ENCODE results near the gene ACTR3C. TPM values are rescaled to one million over a fixed set of nuclear protein-coding genes. Genes with fewer than 3 reads are reported as not detected.
"Not testable (repeated sequence)": the region's sequence is repeated elsewhere in the genome, so short reads cannot be mapped to it uniquely, and the experiment has no call there.

ACTR3C gene
- total RNA-seq, 1 donor from 2014 or later = 7.3 TPM

GRCh38 chr7:150281681-150282403, 41.5 kb downstream of the ACTR3C start:
- DNase-seq = not testable (repeated sequence)

- not testable (repeated sequence) for DNase-seq
Measured at GRCh38 chr7:150278383-150278782, 45.0 kb downstream of the ACTR3C start.

GRCh38 chr7:150276132-150276695, 47.1 kb downstream of the ACTR3C start:
- DNase-seq = not testable (repeated sequence)

- DNase-seq = not testable (repeated sequence)
Measured at GRCh38 chr7:150271898-150272297, 51.4 kb downstream of the ACTR3C start.

GRCh38 chr7:150270101-150270824, 53.1 kb downstream of the ACTR3C start:
- not testable (repeated sequence) for DNase-seq

- not testable (repeated sequence) for DNase-seq
Measured at GRCh38 chr7:150268798-150269197, 54.5 kb downstream of the ACTR3C start.

- DNase-seq = not testable (repeated sequence)
Measured at GRCh38 chr7:150268287-150268686, 55.1 kb downstream of the ACTR3C start.

GRCh38 chr7:150266953-150267665, 56.2 kb downstream of the ACTR3C start:
- DNase-seq = not testable (repeated sequence)

GRCh38 chr7:150262656-150263055, 60.7 kb downstream of the ACTR3C start:
- not testable (repeated sequence) for DNase-seq

GRCh38 chr7:150247745-150248144, 75.6 kb downstream of the ACTR3C start:
- not testable (repeated sequence) for DNase-seq

GRCh38 chr7:150245208-150245607, 78.1 kb downstream of the ACTR3C start:
- DNase-seq = not testable (repeated sequence)

GRCh38 chr7:150242935-150243334, 80.4 kb downstream of the ACTR3C start:
- not testable (repeated sequence) for DNase-seq

- DNase-seq = not testable (repeated sequence)
Measured at GRCh38 chr7:150225444-150225843, 97.9 kb downstream of the ACTR3C start.

- not testable (repeated sequence) for DNase-seq
Measured at GRCh38 chr7:150222083-150222972, 101.0 kb downstream of the ACTR3C start.

GRCh38 chr7:150220673-150221181, 102.6 kb downstream of the ACTR3C start:
- DNase-seq = not testable (repeated sequence)

- DNase-seq = not testable (repeated sequence)
Measured at GRCh38 chr7:150219941-150220658, 103.2 kb downstream of the ACTR3C start.

- DNase-seq = not testable (repeated sequence)
Measured at GRCh38 chr7:150206848-150207247, 116.5 kb downstream of the ACTR3C start.

- not testable (repeated sequence) for DNase-seq
Measured at GRCh38 chr7:150205866-150206265, 117.5 kb downstream of the ACTR3C start.

GRCh38 chr7:150204577-150204976, 118.8 kb downstream of the ACTR3C start:
- not testable (repeated sequence) for DNase-seq

- not testable (repeated sequence) for DNase-seq
Measured at GRCh38 chr7:150202894-150203293, 120.5 kb downstream of the ACTR3C start.

Data from occipital lobe (tissue), 2 donors.